ENCODE data around the gene ICA1L.

The ICA1L gene

DNA sequence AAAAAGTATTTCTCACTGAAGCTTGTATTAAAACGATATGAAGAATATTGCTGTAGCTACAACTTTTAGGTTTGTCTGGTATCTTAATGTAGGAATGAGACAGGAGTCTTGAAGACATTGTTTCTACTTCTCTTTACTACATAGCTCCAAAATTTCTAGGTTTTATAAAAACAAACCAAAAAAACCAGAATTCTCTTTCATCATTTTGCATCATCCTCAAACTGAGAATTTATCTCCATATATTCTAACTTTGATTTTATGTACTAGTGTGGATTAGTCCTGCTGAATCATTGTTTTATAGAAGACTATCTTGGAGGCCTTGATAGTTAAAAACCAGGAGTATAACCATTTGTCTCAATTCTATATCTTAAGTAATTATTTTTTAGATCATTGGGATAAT is 100.2 kb downstream of the ICA1L start:
- no peak for DNase-seq (ENCODE audit: low read depth)
- in situ Hi-C loops (cut with HindIII; ENCODE audit: low sequenced_read_pairs), result no loop called here
- H3K4me3 ChIP-seq (ENCODE audit: low read depth, low read length), result no peak overlapping the region
- TF ChIP-seq, protein P1, sequence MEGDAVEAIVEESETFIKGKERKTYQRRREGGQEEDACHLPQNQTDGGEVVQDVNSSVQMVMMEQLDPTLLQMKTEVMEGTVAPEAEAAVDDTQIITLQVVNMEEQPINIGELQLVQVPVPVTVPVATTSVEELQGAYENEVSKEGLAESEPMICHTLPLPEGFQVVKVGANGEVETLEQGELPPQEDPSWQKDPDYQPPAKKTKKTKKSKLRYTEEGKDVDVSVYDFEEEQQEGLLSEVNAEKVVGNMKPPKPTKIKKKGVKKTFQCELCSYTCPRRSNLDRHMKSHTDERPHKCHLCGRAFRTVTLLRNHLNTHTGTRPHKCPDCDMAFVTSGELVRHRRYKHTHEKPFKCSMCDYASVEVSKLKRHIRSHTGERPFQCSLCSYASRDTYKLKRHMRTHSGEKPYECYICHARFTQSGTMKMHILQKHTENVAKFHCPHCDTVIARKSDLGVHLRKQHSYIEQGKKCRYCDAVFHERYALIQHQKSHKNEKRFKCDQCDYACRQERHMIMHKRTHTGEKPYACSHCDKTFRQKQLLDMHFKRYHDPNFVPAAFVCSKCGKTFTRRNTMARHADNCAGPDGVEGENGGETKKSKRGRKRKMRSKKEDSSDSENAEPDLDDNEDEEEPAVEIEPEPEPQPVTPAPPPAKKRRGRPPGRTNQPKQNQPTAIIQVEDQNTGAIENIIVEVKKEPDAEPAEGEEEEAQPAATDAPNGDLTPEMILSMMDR (IDR thresholded peaks at IDR 0.05; ENCODE audit: low read depth, low read length, missing control alignments), result no peak

DNA sequence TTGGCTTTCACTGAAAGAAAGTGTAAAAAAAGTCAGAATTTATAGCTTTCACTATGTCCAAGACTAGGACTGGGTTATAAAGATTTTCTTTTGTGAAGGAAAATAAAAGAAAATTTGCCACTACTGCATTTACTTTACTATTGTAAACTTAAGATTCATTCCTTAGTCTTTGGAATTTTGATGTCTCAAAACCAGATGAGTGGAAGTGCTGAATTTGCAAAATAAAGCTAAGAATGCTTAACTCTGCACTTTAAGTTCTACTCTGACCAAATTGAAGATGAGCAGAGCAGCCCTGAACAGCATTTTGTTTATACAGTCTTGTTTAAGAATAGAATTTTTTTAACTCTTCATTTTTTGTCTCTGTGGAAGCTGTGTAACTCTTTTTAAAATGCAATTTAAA is 102.4 kb downstream of the ICA1L start:
- no peak overlapping the region for H3K4me3 ChIP-seq (ENCODE audit: low read depth, low read length)
- TF ChIP-seq, protein P1 (IDR thresholded peaks at IDR 0.05; ENCODE audit: low read depth, low read length, missing control alignments), result no peak
- no peak for DNase-seq (ENCODE audit: low read depth)
- in situ Hi-C loops (cut with HindIII; ENCODE audit: low sequenced_read_pairs), result no loop called here

DNA sequence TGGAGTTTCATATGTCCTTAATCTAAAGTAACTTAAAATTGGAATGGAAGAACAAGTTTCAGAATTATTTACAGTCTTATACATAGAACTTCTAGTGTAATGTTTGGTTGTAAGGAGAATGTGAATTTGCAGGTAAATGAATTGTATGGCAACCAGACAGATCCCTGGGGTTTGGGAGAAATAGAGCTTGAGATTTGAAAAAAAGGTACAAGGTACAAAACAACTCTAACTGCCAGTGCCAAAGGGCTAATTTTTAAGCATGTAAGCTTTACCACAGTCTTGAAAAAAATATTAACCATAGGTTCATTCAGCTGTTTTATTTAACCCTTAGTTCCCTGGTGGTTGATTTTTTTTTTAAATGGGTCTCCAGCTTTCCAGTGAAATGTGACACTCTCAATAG is 103.3 kb downstream of the ICA1L start:
- in situ Hi-C loops (cut with HindIII; ENCODE audit: low sequenced_read_pairs), result no loop called here
- no peak overlapping the region for H3K4me3 ChIP-seq (ENCODE audit: low read depth, low read length)
- TF ChIP-seq, protein P1 (IDR thresholded peaks at IDR 0.05; ENCODE audit: low read depth, low read length, missing control alignments), result no peak
- DNase-seq (ENCODE audit: low read depth), result no peak

DNA sequence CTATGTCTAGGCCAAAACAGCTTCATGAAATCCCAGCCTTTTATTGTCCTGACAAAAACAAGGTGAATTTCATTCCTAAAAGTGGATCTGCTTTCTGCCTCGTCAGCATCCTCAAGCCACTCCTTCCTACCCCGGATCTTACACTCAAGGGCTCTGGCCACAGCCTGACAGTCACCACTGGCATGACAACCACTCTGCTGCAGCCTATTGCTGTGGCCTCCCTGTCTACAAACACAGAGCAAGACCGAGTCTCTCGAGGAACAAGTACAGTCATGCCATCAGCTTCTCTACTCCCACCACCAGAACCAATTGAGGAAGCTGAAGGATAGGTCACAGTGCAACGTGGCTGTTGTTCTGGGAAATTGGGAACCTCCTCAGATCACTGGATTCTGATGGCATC is 106.1 kb downstream of the ICA1L start:
- no peak for DNase-seq (ENCODE audit: low read depth)
- TF ChIP-seq, protein P1 (IDR thresholded peaks at IDR 0.05; ENCODE audit: low read depth, low read length, missing control alignments), result no peak
- H3K4me3 ChIP-seq (ENCODE audit: low read depth, low read length), result no peak overlapping the region
- in situ Hi-C loops (cut with HindIII; ENCODE audit: low sequenced_read_pairs), result no loop called here

DNA sequence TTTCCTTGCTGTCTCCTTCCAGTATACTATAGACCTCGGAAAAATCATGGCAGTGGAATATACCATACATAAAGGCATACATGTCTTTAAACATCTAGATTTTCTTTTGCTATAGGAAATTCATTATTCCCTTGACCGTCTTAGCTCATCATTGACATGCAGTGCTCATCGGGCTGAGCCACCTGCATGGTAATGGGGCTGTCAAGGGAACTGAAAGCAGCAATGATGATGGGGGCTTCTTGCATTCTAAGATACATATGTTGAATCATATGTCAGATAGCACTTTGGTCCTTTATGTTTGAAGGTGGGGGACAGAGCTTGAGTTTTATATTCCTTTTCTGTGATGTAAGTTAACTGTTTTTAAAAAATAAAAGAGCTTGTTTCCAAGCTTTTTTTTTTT is 106.6 kb downstream of the ICA1L start:
- TF ChIP-seq, protein P1 (IDR thresholded peaks at IDR 0.05; ENCODE audit: low read depth, low read length, missing control alignments), result no peak
- DNase-seq (ENCODE audit: low read depth), result no peak
- H3K4me3 ChIP-seq (ENCODE audit: low read depth, low read length), result no peak overlapping the region
- in situ Hi-C loops (cut with HindIII; ENCODE audit: low sequenced_read_pairs), result no loop called here

DNA sequence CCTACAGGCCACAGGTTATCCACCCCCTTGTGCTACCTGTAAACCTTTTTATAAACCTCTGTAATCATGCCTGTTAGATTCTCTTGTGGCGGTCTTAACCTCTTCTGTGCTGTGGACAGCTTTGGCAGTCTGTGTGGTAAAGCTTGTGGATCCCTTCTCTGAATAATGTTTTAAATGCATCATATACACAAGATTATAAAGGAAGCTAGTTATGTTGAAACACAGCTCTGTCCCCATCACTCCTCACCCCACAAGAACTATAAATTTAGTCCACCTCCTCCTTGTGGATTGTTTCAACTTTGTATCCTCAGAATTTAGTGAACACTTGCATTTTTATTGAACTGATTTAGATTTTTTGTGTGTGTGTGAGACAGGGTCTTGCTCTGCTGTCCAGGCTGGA is 107.7 kb downstream of the ICA1L start:
- TF ChIP-seq, protein P1 (IDR thresholded peaks at IDR 0.05; ENCODE audit: low read depth, low read length, missing control alignments), result no peak
- no peak for DNase-seq (ENCODE audit: low read depth)
- H3K4me3 ChIP-seq (ENCODE audit: low read depth, low read length), result no peak overlapping the region
- in situ Hi-C loops (cut with HindIII; ENCODE audit: low sequenced_read_pairs), result no loop called here

DNA sequence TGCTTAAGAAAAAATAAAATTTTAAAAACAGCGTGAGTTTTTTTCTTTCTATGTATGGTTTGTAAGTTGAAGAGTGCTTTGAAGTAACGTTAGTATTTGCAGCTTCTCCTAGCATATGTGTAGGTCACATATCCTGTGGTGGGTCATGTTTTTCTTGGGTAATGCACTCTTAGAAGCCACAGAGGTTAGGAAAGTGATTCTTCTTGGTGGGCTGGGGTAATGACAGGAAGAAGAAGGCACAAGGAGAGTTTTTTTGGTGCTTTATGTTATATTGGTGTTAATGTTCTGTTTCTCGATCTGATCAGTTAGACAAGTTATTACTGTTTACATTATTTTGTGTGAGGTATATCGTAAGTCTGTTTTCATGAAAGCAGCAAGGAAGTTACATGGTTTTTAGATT is 109.0 kb downstream of the ICA1L start:
- DNase-seq (ENCODE audit: low read depth), result no peak
- no peak overlapping the region for H3K4me3 ChIP-seq (ENCODE audit: low read depth, low read length)
- in situ Hi-C loops (cut with HindIII; ENCODE audit: low sequenced_read_pairs), result no loop called here
- TF ChIP-seq, protein P1 (IDR thresholded peaks at IDR 0.05; ENCODE audit: low read depth, low read length, missing control alignments), result no peak

Data from astrocyte of the cerebellum (primary cell).